8988T (cell line): Measurements from ENCODE around the gene DRAP1.
A peak's percentile ranks its signal among the peaks of the same experiment; 100 is the strongest.
"Not testable (repeated sequence)": the region's sequence is repeated elsewhere in the genome, so short reads cannot be mapped to it uniquely, and the experiment has no call there.

ENCODE experiments used
- DNase-seq: peaks from one replicate; pipeline ENCODE4 v3.0.0; 2011

Gene DRAP1

GRCh38 chr11:65934014-65934413, 14.8 kb downstream of the DRAP1 start:
- DNase-seq: no peak

GRCh38 chr11:65937766-65938165, 18.5 kb downstream of the DRAP1 start:
- DNase-seq: no peak

GRCh38 chr11:65941720-65942310, 22.6 kb downstream of the DRAP1 start:
- no peak for DNase-seq

- DNase-seq: no peak
Observed at GRCh38 chr11:65942531-65942930, 23.3 kb downstream of the DRAP1 start.

- DNase-seq: no peak
Observed at GRCh38 chr11:65944191-65944590, 25.0 kb downstream of the DRAP1 start.

GRCh38 chr11:65944767-65945166, 25.5 kb downstream of the DRAP1 start:
- DNase-seq: no peak

- DNase-seq: no peak
Observed at GRCh38 chr11:65945430-65945911, 26.2 kb downstream of the DRAP1 start, which contains the start of gene TSGA10IP. Gene TSGA10IP (plus strand): TSS chr11:65945480. CDS start chr11:65945676, 196 bp downstream.

- no peak for DNase-seq
Observed at GRCh38 chr11:65945941-65946558, 26.8 kb downstream of the DRAP1 start.

- DNase-seq: no peak
Observed at GRCh38 chr11:65946655-65947054, 27.4 kb downstream of the DRAP1 start.

- DNase-seq: no peak
Observed at GRCh38 chr11:65947133-65947532, 27.9 kb downstream of the DRAP1 start.

GRCh38 chr11:65947603-65948125, 28.4 kb downstream of the DRAP1 start:
- DNase-seq: no peak

- DNase-seq: not testable (repeated sequence)
Observed at GRCh38 chr11:65950711-65951110, 31.5 kb downstream of the DRAP1 start.

- not testable (repeated sequence) for DNase-seq
Observed at GRCh38 chr11:65951641-65952040, 32.4 kb downstream of the DRAP1 start.

- DNase-seq: no peak
Observed at GRCh38 chr11:65952052-65952521, 32.9 kb downstream of the DRAP1 start.

- no peak for DNase-seq
Observed at GRCh38 chr11:65953471-65953870, 34.2 kb downstream of the DRAP1 start.

GRCh38 chr11:65954771-65955170, 35.5 kb downstream of the DRAP1 start:
- no peak for DNase-seq

GRCh38 chr11:65958291-65958690, 39.1 kb downstream of the DRAP1 start:
- no peak for DNase-seq

- no peak for DNase-seq
Observed at GRCh38 chr11:65958774-65959420, 39.7 kb downstream of the DRAP1 start.

- DNase-seq: no peak
Observed at GRCh38 chr11:65960824-65961266, 41.6 kb downstream of the DRAP1 start.

- peak; percentile 100 for DNase-seq
Observed at GRCh38 chr11:65961267-65962140, 42.3 kb downstream of the DRAP1 start, which contains the start of gene SART1. Gene SART1 (plus strand): TSS chr11:65961734. CDS start chr11:65961781, 47 bp downstream.

- no peak for DNase-seq
Observed at GRCh38 chr11:65962141-65962564, 42.9 kb downstream of the DRAP1 start.

GRCh38 chr11:65964906-65965305, 45.7 kb downstream of the DRAP1 start:
- DNase-seq: no peak
